HepG2 (cell line): ENCODE data around the gene RREB1. TPM values are rescaled to one million over a fixed set of nuclear protein-coding genes. Genes with fewer than 3 reads are reported as not detected.

Experiments used
- ATF2 ChIP-seq: sonication (generic); formaldehyde crosslinking; IDR thresholded peaks from 2 replicates; pipeline ENCODE4 v1.4.0; 2020; ENCODE audit warnings: missing genetic modification reagents
- CREM ChIP-seq, 2 experiments: sonication (generic) in 1 of 2; formaldehyde crosslinking in 1 of 2; IDR thresholded peaks; 2 replicates each; pipeline versions ENCODE4 v1.4.0 to v1.6.1; 2016 to 2020; ENCODE audit warnings: antibody characterized with exemption in 1 of 2, mild to moderate bottlenecking in 1 of 2, missing genetic modification reagents in 1 of 2
- DPF2 ChIP-seq: sonication (generic); formaldehyde crosslinking; IDR thresholded peaks from 2 replicates; pipeline ENCODE4 v1.4.0; 2020; ENCODE audit warnings: mild to moderate bottlenecking, low read depth, missing genetic modification reagents, borderline replicate concordance
- EED ChIP-seq: sonication (generic); formaldehyde crosslinking; IDR thresholded peaks from 2 replicates; pipeline ENCODE4 v1.5.0; 2020; ENCODE audit warnings: mild to moderate bottlenecking, missing genetic modification reagents
- EZH2 ChIP-seq: conservative IDR thresholded peaks from 2 replicates; pipeline ENCODE4 v1.6.1; 2012; ENCODE audit warnings: mild to moderate bottlenecking, low read depth, low read length, moderate library complexity
- FOSL1 ChIP-seq: sonication (generic); formaldehyde crosslinking; IDR thresholded peaks from 2 replicates; pipeline ENCODE4 v1.9.0; 2021; ENCODE audit warnings: missing genetic modification reagents, borderline replicate concordance
- FOXJ3 ChIP-seq: sonication (generic); formaldehyde crosslinking; IDR thresholded peaks from 2 replicates; pipeline ENCODE4 v1.4.0; 2020; ENCODE audit warnings: missing genetic modification reagents, mild to moderate bottlenecking, borderline replicate concordance
- IKZF1 ChIP-seq: fragments of 450-650 bp; IDR thresholded peaks from 2 replicates; pipeline ENCODE4 v1.7.1; 2016
- KDM4B ChIP-seq: sonication (generic); formaldehyde crosslinking; IDR thresholded peaks from 2 replicates; pipeline ENCODE4 v1.4.0; 2020; ENCODE audit warnings: missing genetic modification reagents
- KLF11 ChIP-seq: IDR thresholded peaks from 2 replicates; pipeline ENCODE4 v1.6.1; 2016; ENCODE audit warnings: missing compliant biosample characterization
- KLF13 ChIP-seq: sonication (generic); formaldehyde crosslinking; IDR thresholded peaks from 2 replicates; pipeline ENCODE4 v1.4.0; 2020; ENCODE audit warnings: mild to moderate bottlenecking, missing genetic modification reagents
- NFATC3 ChIP-seq: sonication (generic); formaldehyde crosslinking; IDR thresholded peaks from 2 replicates; pipeline ENCODE4 v1.5.1; 2020; ENCODE audit warnings: mild to moderate bottlenecking, missing genetic modification reagents
- NFE2L2 ChIP-seq: fragments of 150-350 bp; IDR thresholded peaks from 2 replicates; pipeline ENCODE4 v1.6.1; 2014; ENCODE audit warnings: low read length
- PAF1 ChIP-seq: IDR thresholded peaks from 2 replicates; pipeline ENCODE4 v1.6.1; 2016; ENCODE audit warnings: missing genetic modification reagents, missing compliant biosample characterization
- RBFOX2 ChIP-seq: fragments of 200-400 bp; formaldehyde crosslinking; IDR thresholded peaks from 2 replicates; pipeline ENCODE4 v1.6.1; 2017; ENCODE audit warnings: low read depth, mild to moderate bottlenecking, low read length
- REPIN1 ChIP-seq: sonication (generic); formaldehyde crosslinking; IDR thresholded peaks from 2 replicates; pipeline ENCODE4 v1.8.0; 2022; ENCODE audit warnings: missing genetic modification reagents, low read depth, mild to moderate bottlenecking, borderline replicate concordance
- RFXAP ChIP-seq: sonication (generic); formaldehyde crosslinking; IDR thresholded peaks from 2 replicates; pipeline ENCODE4 v1.4.0; 2020; ENCODE audit warnings: missing genetic modification reagents, borderline replicate concordance
- SCMH1 ChIP-seq: sonication (generic); formaldehyde crosslinking; IDR thresholded peaks from 2 replicates; pipeline ENCODE4 v1.9.0; 2021; ENCODE audit warnings: missing genetic modification reagents, mild to moderate bottlenecking, borderline replicate concordance
- SP5 ChIP-seq: IDR thresholded peaks from 2 replicates; pipeline ENCODE4 v1.6.1; 2016; ENCODE audit warnings: low read depth, borderline replicate concordance
- TEF ChIP-seq: sonication (generic); formaldehyde crosslinking; IDR thresholded peaks from 2 replicates; pipeline ENCODE4 v1.5.0; 2020; ENCODE audit warnings: missing genetic modification reagents
- THYN1 ChIP-seq: sonication (generic); formaldehyde crosslinking; IDR thresholded peaks from 2 replicates; pipeline ENCODE4 v1.8.1; 2023; ENCODE audit warnings: low read depth, mild to moderate bottlenecking, moderate library complexity, missing genetic modification reagents, borderline replicate concordance
- ZNF101 ChIP-seq: sonication (generic); formaldehyde crosslinking; IDR thresholded peaks from 2 replicates; pipeline ENCODE4 v1.4.0; 2020; ENCODE audit warnings: mild to moderate bottlenecking, low read depth, missing genetic modification reagents, borderline replicate concordance
- ZNF17 ChIP-seq: sonication (generic); formaldehyde crosslinking; IDR thresholded peaks from 2 replicates; pipeline ENCODE4 v1.5.0; 2020; ENCODE audit warnings: mild to moderate bottlenecking, missing genetic modification reagents
- ZNF207 ChIP-seq: fragments of 450-650 bp; IDR thresholded peaks from 2 replicates; pipeline ENCODE4 v1.6.1; 2016; ENCODE audit warnings: antibody characterized with exemption, borderline replicate concordance
- ZNF362 ChIP-seq: sonication (generic); formaldehyde crosslinking; IDR thresholded peaks from 2 replicates; pipeline ENCODE4 v1.4.0; 2020; ENCODE audit warnings: missing genetic modification reagents, mild to moderate bottlenecking, borderline replicate concordance
- ZNF44 ChIP-seq: sonication (generic); formaldehyde crosslinking; IDR thresholded peaks from 2 replicates; pipeline ENCODE4 v1.5.1; 2020; ENCODE audit warnings: mild to moderate bottlenecking, missing genetic modification reagents
- ZNF563 ChIP-seq: sonication (generic); formaldehyde crosslinking; IDR thresholded peaks from 2 replicates; pipeline ENCODE4 v1.8.0; 2022; ENCODE audit warnings: mild to moderate bottlenecking, moderate library complexity, missing genetic modification reagents
- ZNF614 ChIP-seq: IDR thresholded peaks from 2 replicates; pipeline ENCODE4 v1.6.1; 2018; ENCODE audit warnings: missing biosample characterization, missing genetic modification reagents, inconsistent platforms, borderline replicate concordance
- polyA plus RNA-seq, 8 experiments: library from polyadenylated mRNA; depleted of rRNA in 3 of 8; stranded (reverse) in 7 of 8; unstranded in 1 of 8; fragments of >200 nt; fragmentation: Illumina TruSeq in 4 of 8; extraction: Trizol in 4 of 8; gene quantifications; 2 replicates each; pipeline versions ENCODE4 v1.2.1 to v1.2.3, GENCODE V29; 2011 to 2016; ENCODE audit warnings: low read depth in 4 of 8, missing spikeins in 1 of 8, mixed read lengths in 1 of 8; ENCODE audit not compliant: insufficient read depth in 1 of 8
- total RNA-seq, 5 experiments: library from RNA; depleted of rRNA; stranded (reverse); fragments of >200 nt; fragmentation: Illumina TruSeq; extraction: Trizol; gene quantifications; 2 replicates each; pipeline ENCODE4 v1.2.3, GENCODE V29; 2016; ENCODE audit warnings: low read depth in 1 of 5

Gene RREB1
- total and polyA plus RNA-seq, 2 of the 13 experiments (the other 11 are each of a cell fraction or from before 2014, with no cell fraction given) = 6.1 to 23.2 TPM

- TF ChIP-seq TEF (CRISPR knock-in tag) (no peak), IKZF1 (no peak), KLF13 (no peak), ZNF44 (CRISPR knock-in tag) (no peak), REPIN1 (peak; percentile 78; the same call in 1 of the 2 replicates), ZNF17 (CRISPR knock-in tag) (no peak), ZNF362 (CRISPR knock-in tag) (peak; percentile 93), SCMH1 (CRISPR knock-in tag) (no peak), PAF1 (no peak), NFATC3 (CRISPR knock-in tag) (no peak), NFE2L2 (no peak), SP5 (CRISPR knock-in tag) (no peak; the same call in 1 of the 2 replicates), RFXAP (CRISPR knock-in tag) (peak; percentile 55; the same call in 1 of the 2 replicates), ZNF207 (no peak), EZH2 (no peak), ZNF563 (CRISPR knock-in tag) (0 out of 2 replicates have a peak, but pooled peaks have one; percentile 46), ZNF614 (peak; percentile 86; the same call in 1 of the 2 replicates), FOXJ3 (0 out of 2 replicates have a peak, but pooled peaks have one; percentile 13), EED (no peak), KDM4B (CRISPR knock-in tag) (no peak), DPF2 (CRISPR knock-in tag) (peak; percentile 69; the same call in 1 of the 2 replicates), THYN1 (CRISPR knock-in tag) (no peak), KLF11 (CRISPR knock-in tag) (no peak), FOSL1 (CRISPR knock-in tag) (no peak), ZNF101 (CRISPR knock-in tag) (no peak; the same call in 1 of the 2 replicates), ATF2 (CRISPR knock-in tag) (peak; percentile 58; the same call in 1 of the 2 replicates), RBFOX2 (0 out of 2 replicates have a peak, but pooled peaks have one; percentile 27), CREM (IDR thresholded peaks at IDR 0.05) (peak; percentile 44; the same call in 1 of the 2 replicates), CREM (CRISPR knock-in tag; IDR thresholded peaks at IDR 0.05) (no peak)
Observed at GRCh38 chr6:7270320-7271204, 162.8 kb downstream of the RREB1 start (continued).
